HCT116 (cell line): ENCODE measurements around the gene ROR2. TPM values are rescaled to one million over a fixed set of nuclear protein-coding genes. Genes with fewer than 3 reads are reported as not detected.

Source experiments
- ATAC-seq: fragments of 200-7000 bp; cut with Tn5 transposase; 2 replicates; pipeline ENCODE4 v1.9.1; 2020; ENCODE audit warnings: mild to moderate bottlenecking, moderate library complexity
- BruUV-seq: library from RNA; stranded (reverse); fragments of 400-500 nt; replicated peaks from 2 replicates; lab custom pipeline; 2021; lab: Mats Ljungman, UMichigan
- CTCF ChIA-PET: fragments of 300-600 bp; sonication (Branson Sonifier 250); formaldehyde crosslinking; loops from one replicate; lab custom pipeline; 2021; ENCODE audit warnings: antibody characterized with exemption; lab: Charles Lee
- POLR2A ChIA-PET: fragments of 300-600, 350-600 bp; sonication (Branson Sonifier 250); formaldehyde crosslinking; loops from one replicate; lab custom pipeline; 2021; ENCODE audit warnings: antibody characterized with exemption; lab: Charles Lee
- RAD21 ChIA-PET, 2 experiments: fragments of 300-600 bp; sonication (Branson Sonifier 250); formaldehyde crosslinking; loops; one replicate each; lab custom pipeline; 2023; ENCODE audit warnings: low total read pairs in 2 of 2; ENCODE audit not compliant: uncharacterized antibody in 2 of 2, unreplicated experiment in 2 of 2, low non-redundant PET in 1 of 2; lab: Charles Lee
- DNase-seq: peaks from one replicate; pipeline ENCODE4 v3.0.0-alpha.2; 2010; ENCODE audit warnings: low read depth, low spot score
- H2AFZ ChIP-seq: fragments of 200-600 bp; shearing (Covaris generic), sonication (generic); 2 replicates; pipeline ENCODE4 v1.6.1; 2017; ENCODE audit warnings: low read depth, mixed run types, mixed read lengths, antibody characterized with exemption, low read length; ENCODE audit not compliant: poor library complexity, severe bottlenecking
- H3K27ac ChIP-seq: 2 replicates; pipeline ENCODE4 v1.5.1; 2012; ENCODE audit warnings: low read depth, low read length
- H3K27me3 ChIP-seq: fragments of 200-600 bp; sonication (generic); 2 replicates; pipeline ENCODE4 v1.6.1; 2016; ENCODE audit warnings: mixed run types, low read length, mixed read lengths; ENCODE audit not compliant: insufficient read depth
- H3K36me3 ChIP-seq, 2 experiments: fragments of 200-500 bp in 1 of 2; fragments of 200-600 bp in 1 of 2; sonication (Bioruptor generic) in 1 of 2; sonication (generic) in 1 of 2; 2 replicates each; pipeline versions ENCODE4 v1.5.1 to v1.6.1; 2014 to 2016; ENCODE audit warnings: low read length in 2 of 2, inconsistent platforms in 1 of 2, mixed read lengths in 1 of 2, mixed run types in 1 of 2; ENCODE audit not compliant: insufficient read depth in 2 of 2, control insufficient read depth in 1 of 2
- H3K4me1 ChIP-seq, 2 experiments: fragments of 200-600 bp in 1 of 2; sonication (generic) in 1 of 2; 2 replicates each; pipeline versions ENCODE4 v1.5.1 to v1.6.1; 2012 to 2017; ENCODE audit warnings: low read length in 2 of 2, inconsistent platforms in 1 of 2, mild to moderate bottlenecking in 1 of 2, mixed read lengths in 1 of 2, mixed run types in 1 of 2, moderate library complexity in 1 of 2; ENCODE audit not compliant: insufficient read depth in 2 of 2, control insufficient read depth in 1 of 2
- H3K4me2 ChIP-seq: fragments of 200-600 bp; sonication (generic); 2 replicates; pipeline ENCODE4 v1.6.1; 2017; ENCODE audit warnings: mixed run types, low read length, mixed read lengths
- H3K4me3 ChIP-seq, 2 experiments: fragments of 200-600 bp in 1 of 2; sonication (generic) in 1 of 2; replicated peaks in 1 of 2; 2 replicates each; pipeline ENCODE4 v1.5.1; 2011 to 2016; ENCODE audit warnings: low read length in 2 of 2, control low read depth in 1 of 2, low read depth in 1 of 2, mild to moderate bottlenecking in 1 of 2, mixed read lengths in 1 of 2, mixed run types in 1 of 2
- H3K79me2 ChIP-seq: fragments of 200-600 bp; sonication (generic); 2 replicates; pipeline ENCODE4 v1.6.1; 2017; ENCODE audit warnings: mild to moderate bottlenecking, mixed run types, low read length, moderate library complexity, mixed read lengths; ENCODE audit not compliant: insufficient read depth
- H3K9ac ChIP-seq: fragments of 200-600 bp; sonication (generic); 2 replicates; pipeline ENCODE4 v1.6.1; 2016; ENCODE audit warnings: low read length, mixed read lengths
- H3K9me2 ChIP-seq: fragments of 200-600 bp; sonication (generic), shearing (Covaris generic); 2 replicates; pipeline ENCODE4 v1.6.1; 2017; ENCODE audit warnings: mixed run types, mild to moderate bottlenecking, moderate library complexity; ENCODE audit not compliant: insufficient read depth
- H3K9me3 ChIP-seq, 2 experiments: fragments of 200-500 bp in 1 of 2; fragments of 200-600 bp in 1 of 2; sonication (Bioruptor generic) in 1 of 2; sonication (generic) in 1 of 2; 2 replicates each; pipeline ENCODE4 v1.6.1; 2014 to 2017; ENCODE audit warnings: low read length in 2 of 2, mixed read lengths in 2 of 2, inconsistent platforms in 1 of 2, low read depth in 1 of 2, mild to moderate bottlenecking in 1 of 2, mixed run types in 1 of 2, moderate library complexity in 1 of 2; ENCODE audit not compliant: control insufficient read depth in 1 of 2, insufficient read depth in 1 of 2
- H4K20me1 ChIP-seq: fragments of 200-600 bp; sonication (generic), shearing (Covaris generic); 2 replicates; pipeline ENCODE4 v1.6.1; 2017; ENCODE audit warnings: mixed run types, mild to moderate bottlenecking, moderate library complexity; ENCODE audit not compliant: insufficient read depth
- CEBPB ChIP-seq: IDR thresholded peaks from 2 replicates; pipeline ENCODE4 v1.6.1; 2012; ENCODE audit warnings: low read depth
- ELF1 ChIP-seq: IDR thresholded peaks from 2 replicates; pipeline ENCODE4 v1.6.1; 2012; ENCODE audit warnings: low read depth, borderline replicate concordance
- EZH2 ChIP-seq: fragments of 200-600 bp; sonication (generic); IDR thresholded peaks from 2 replicates; pipeline ENCODE4 v1.6.1; 2017; ENCODE audit warnings: antibody characterized with exemption, mixed run types
- EZH2phosphoT487 ChIP-seq: fragments of 200-600 bp; IDR thresholded peaks from 2 replicates; pipeline ENCODE4 v1.6.1; 2018; ENCODE audit warnings: antibody characterized with exemption, borderline replicate concordance
- POLR2A ChIP-seq: IDR thresholded peaks from 2 replicates; pipeline ENCODE4 v1.7.0; 2011; ENCODE audit warnings: borderline replicate concordance; ENCODE audit not compliant: insufficient read depth, insufficient read length; ENCODE audit errors: extremely low read depth
- POLR2AphosphoS5 ChIP-seq: IDR thresholded peaks from 2 replicates; pipeline ENCODE4 v1.6.1; 2011; ENCODE audit warnings: mild to moderate bottlenecking, low read depth, low read length, moderate library complexity
- RAD21 ChIP-seq: IDR thresholded peaks from 2 replicates; pipeline ENCODE4 v1.6.1; 2012; ENCODE audit warnings: low read depth, mild to moderate bottlenecking
- SIN3A ChIP-seq: IDR thresholded peaks from 2 replicates; pipeline ENCODE4 v1.6.1; 2012; ENCODE audit warnings: low read depth
- SP1 ChIP-seq: IDR thresholded peaks from 2 replicates; pipeline ENCODE4 v1.6.1; 2012; ENCODE audit warnings: low read depth
- SRF ChIP-seq: IDR thresholded peaks from 2 replicates; pipeline ENCODE4 v1.6.1; 2012; ENCODE audit warnings: low read depth
- TCF7L2 ChIP-seq: IDR thresholded peaks from 2 replicates; pipeline ENCODE4 v1.7.0; 2011; ENCODE audit warnings: borderline replicate concordance, inconsistent platforms; ENCODE audit not compliant: insufficient read depth, insufficient read length; ENCODE audit errors: extremely low read depth
- YY1 ChIP-seq: IDR thresholded peaks from 2 replicates; pipeline ENCODE4 v1.6.1; 2011; ENCODE audit warnings: low read length, low read depth, moderate library complexity, mild to moderate bottlenecking; ENCODE audit not compliant: insufficient replicate concordance; ENCODE audit errors: extremely low read depth
- intact Hi-C: fragments of 100-400 bp; cut with micrococcal nuclease; formaldehyde crosslinking; loops from 2 replicates; pipeline ENCODE4 v1.10.0; 2022
- total RNA-seq: library from RNA; stranded (reverse); gene quantifications from one replicate; pipeline ENCODE4 v1.2.1, GENCODE V29; 2021; ENCODE audit not compliant: unreplicated experiment
- TF ChIP-seq, protein P1 (sequence below): IDR thresholded peaks from 2 replicates; pipeline ENCODE4 v1.6.1; 2012

ROR2 gene
- total RNA-seq, 1 experiment from 2014 or later, result 15.7 TPM

DNA sequence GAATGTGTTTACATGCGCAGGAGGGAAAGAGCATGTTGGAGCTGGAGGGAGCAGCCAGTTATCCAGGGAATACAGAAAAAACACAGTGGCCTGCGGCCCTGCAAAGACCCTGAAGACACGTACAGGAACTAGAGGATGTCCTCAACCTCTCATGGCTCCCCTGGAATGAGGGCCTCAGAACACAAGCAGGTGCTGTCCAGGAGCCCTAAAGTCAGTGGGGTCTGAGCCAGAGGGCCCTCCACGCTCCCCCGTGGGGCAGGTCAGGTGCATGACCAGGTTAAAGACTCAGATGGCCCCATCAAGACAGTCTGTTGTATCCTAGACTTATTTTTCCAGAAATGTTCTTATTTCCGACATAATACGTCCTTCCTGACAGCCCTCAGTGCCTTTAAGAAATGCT lies 106.9 kb downstream of the ROR2 start:
- H3K4me2 ChIP-seq, result no peak overlapping the region
- no peaks in the 10 kb centered on the region for H3K27me3 ChIP-seq
- no peaks in the 10 kb centered on the region for H3K9me2 ChIP-seq
- intact Hi-C loops, result no loop called here
- BruUV-seq, result no TSS peak
- no peak for ATAC-seq
- H3K4me1 ChIP-seq, result peaks cover 11 to 13% of the 10 kb centered on the region in 2 experiments
- H3K79me2 ChIP-seq, result peaks cover under 1% of the 10 kb centered on the region; the same call in 1 of the 2 replicates
- H3K36me3 ChIP-seq, result no peaks in the 10 kb centered on the region
- ChIA-PET RAD21 (no interaction called here), POLR2A (no interaction called here)
- no peak overlapping the region for H2AFZ ChIP-seq
- H4K20me1 ChIP-seq, result peaks cover 3% of the 10 kb centered on the region; the same call in 1 of the 2 replicates
- TF ChIP-seq SP1, result no peak
- TF ChIP-seq, all 23 proteins: peak for 0
- Histone ChIP-seq H3K27ac (no peak overlapping the region), H3K9me3 (no peaks in the 10 kb centered on the region), H3K9ac (no peak overlapping the region), H3K4me3 (no peak overlapping the region)
- CTCF ChIA-PET, result no interaction called here
- no peak for DNase-seq

GRCh38 chr9:91842358-91843049 lies 107.5 kb downstream of the ROR2 start:
- intact Hi-C loops, result no loop called here
- no TSS peak for BruUV-seq
- Histone ChIP-seq H3K9me3 (no peaks in the 10 kb centered on the region), H3K27me3 (no peaks in the 10 kb centered on the region), H3K4me2 (no peak overlapping the region), H3K79me2 (peaks cover 2% of the 10 kb centered on the region; the same call in 1 of the 2 replicates), H3K27ac (no peak overlapping the region), H4K20me1 (peaks cover 3% of the 10 kb centered on the region; the same call in 1 of the 2 replicates), H3K9ac (no peak overlapping the region), H3K4me3 (no peak overlapping the region), H2AFZ (no peak overlapping the region), H3K36me3 (no peaks in the 10 kb centered on the region), H3K9me2 (no peaks in the 10 kb centered on the region), H3K4me1 (peaks cover 16 to 18% of the 10 kb centered on the region in 2 experiments)
- no peak for DNase-seq
- TF ChIP-seq, protein P1, sequence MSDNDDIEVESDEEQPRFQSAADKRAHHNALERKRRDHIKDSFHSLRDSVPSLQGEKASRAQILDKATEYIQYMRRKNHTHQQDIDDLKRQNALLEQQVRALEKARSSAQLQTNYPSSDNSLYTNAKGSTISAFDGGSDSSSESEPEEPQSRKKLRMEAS, result no peak
- TF ChIP-seq POLR2A (no peak), CEBPB (no peak), ELF1 (no peak), RAD21 (no peak), SIN3A (no peak), EZH2 (no peak), YY1 (no peak), SRF (no peak), EZH2phosphoT487 (no peak), SP1 (no peak), POLR2AphosphoS5 (no peak), TCF7L2 (no peak)
- ChIA-PET POLR2A (no interaction called here), CTCF (no interaction called here), RAD21 (no interaction called here)
- ATAC-seq, result no peak
